IPS-NIHi7 (cell line): ENCODE data around the gene VPS26B.
"Not testable (repeated sequence)": the region's sequence is repeated elsewhere in the genome, so short reads cannot be mapped to it uniquely, and the experiment has no call there.

ENCODE experiments used
- DNase-seq: peaks from one replicate; pipeline ENCODE4 v3.0.0; 2012; ENCODE audit warnings: mixed read lengths; ENCODE audit errors: extremely low spot score

The VPS26B gene

DNA sequence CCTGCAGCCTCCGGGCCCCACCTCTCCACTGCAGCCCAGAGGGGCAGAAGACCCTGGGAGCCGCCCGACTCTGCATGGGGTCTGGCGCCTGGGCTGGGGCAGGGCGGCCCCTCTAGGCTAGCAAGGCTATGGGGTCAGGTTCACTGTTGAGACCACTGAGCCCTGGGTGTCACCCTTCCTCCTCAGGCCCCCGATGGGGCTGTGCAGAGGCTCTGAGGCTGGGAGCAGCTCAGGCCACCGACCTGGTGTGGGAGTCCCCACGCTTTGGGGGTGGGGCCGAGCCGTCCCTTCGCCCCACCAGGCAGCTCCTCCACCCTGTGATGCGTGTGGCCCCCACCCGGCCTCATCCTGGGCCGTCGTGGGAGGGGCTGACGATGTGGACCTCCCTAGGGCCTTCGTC lies 57.2 kb downstream of the VPS26B start:
- DNase-seq, result not testable (repeated sequence)

- DNase-seq, result no peak
These were observed 57.9 kb downstream of the VPS26B start for GRCh38 chr11:134282121-134283045.

- DNase-seq, result no peak
These were observed 59.2 kb downstream of the VPS26B start for GRCh38 chr11:134283461-134284230.

GRCh38 chr11:134284349-134284748 lies 59.9 kb downstream of the VPS26B start:
- not testable (repeated sequence) for DNase-seq

- DNase-seq, result no peak
These were observed 63.1 kb downstream of the VPS26B start for GRCh38 chr11:134287561-134287960.

DNA sequence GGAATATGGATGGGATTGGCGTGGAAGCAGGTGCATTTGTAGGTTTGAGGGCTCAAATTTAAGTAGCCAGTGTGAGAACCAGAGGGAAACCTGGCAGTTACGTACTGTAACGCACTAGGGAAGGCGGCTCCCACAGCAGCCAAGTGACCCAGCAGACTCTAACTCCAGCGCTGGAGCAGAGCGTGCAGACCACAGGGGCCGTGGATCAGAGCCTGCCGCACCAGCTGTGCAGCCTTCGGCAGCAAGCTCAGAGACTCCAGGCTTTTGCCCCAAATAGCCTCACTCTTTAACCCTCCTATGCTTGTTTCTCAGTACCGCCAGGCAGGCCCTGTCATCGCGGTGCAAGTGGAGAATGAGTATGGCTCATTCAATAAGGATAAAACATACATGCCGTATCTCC lies 64.0 kb downstream of the VPS26B start:
- DNase-seq, result no peak

GRCh38 chr11:134289167-134289566 lies 64.7 kb downstream of the VPS26B start:
- DNase-seq, result no peak

DNA sequence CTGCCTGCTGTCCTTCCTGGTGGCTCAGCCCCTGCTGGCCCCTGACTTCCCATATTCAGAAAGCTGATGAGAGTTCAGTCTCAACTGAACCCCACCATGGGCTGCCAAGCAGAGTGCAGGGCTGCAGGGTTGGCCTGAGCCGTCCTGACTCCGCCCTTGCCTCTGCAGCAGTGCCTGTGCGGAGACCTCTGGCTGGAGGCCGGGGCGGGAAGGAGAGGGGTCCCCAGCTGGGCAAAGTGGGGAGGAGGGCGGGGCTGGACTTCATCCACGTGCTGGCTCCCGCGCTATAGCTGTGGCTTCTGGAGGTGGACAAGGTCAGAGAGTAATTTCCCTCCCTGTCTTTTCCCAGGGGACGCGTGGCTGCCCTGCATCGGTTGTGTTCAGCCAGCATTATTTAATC lies 65.3 kb downstream of the VPS26B start:
- no peak for DNase-seq

GRCh38 chr11:134290646-134291045 lies 66.2 kb downstream of the VPS26B start:
- no peak for DNase-seq

DNA sequence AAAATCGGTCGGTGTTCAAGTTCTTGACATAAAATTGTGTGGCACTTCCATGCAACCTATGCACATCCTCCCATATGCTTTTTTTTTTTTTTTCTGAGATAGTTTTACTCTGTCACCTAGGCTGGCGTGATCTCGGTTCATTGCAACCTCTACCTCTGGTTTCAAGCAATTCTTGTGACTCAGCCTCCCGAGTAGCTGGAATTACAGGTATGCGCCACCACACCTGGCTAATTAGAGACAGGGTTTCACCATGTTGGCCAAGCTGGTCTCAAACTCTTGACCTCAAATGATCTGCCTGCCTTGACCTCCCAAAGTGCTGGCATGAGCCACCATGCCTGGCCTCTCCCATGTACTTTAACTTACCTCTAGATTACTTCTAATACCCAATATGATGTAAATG lies 66.7 kb downstream of the VPS26B start:
- DNase-seq, result no peak

- no peak for DNase-seq
These were observed 68.2 kb downstream of the VPS26B start for GRCh38 chr11:134292661-134293060.

DNA sequence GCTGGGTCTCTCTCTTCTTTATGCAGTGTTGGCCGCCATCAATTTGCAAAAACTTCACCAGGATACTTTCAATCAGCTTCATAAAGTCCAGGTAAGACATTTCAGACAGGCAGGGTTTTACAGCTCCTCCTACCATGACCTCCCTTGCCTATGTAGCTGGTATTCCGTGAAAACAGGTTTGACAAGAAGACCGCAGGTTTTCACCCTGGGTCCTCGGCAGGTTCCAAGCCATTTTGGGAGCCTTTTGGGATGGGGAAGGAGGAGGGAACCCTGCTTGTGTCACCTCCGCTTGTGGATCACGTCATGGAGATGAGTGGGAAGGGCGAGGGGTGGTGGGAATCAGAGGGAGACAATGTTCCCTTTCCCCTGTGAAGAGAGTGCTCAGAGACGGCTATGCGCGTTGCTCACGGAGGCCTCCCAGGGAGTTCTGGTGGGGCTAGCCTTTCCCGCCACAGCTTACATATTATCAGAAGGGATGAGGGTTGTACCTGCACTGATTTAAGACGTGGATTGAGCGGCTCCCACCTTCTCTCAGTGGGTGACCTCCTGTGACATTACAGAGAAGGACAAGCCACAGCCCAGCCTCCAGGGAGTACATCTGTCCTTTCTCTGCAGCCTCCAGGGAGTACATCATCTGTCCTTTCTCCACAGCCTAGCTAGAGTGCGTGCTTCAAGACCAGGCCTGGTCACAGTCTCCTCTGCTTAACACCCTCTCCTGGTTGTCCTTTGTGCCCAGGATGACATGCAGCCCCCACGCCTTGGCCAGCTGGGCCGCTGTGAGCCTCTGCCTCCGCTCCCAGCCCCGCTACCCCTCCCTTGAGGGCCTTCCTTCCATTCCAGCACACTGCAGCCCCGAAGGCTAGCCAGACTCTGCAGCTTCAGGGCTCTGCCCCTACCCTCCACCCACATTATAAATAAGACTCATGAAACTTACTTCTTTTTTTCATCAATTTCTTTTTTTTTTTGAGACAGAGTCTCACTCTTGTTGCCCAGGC lies 68.9 kb downstream of the VPS26B start:
- DNase-seq, result no peak

DNA sequence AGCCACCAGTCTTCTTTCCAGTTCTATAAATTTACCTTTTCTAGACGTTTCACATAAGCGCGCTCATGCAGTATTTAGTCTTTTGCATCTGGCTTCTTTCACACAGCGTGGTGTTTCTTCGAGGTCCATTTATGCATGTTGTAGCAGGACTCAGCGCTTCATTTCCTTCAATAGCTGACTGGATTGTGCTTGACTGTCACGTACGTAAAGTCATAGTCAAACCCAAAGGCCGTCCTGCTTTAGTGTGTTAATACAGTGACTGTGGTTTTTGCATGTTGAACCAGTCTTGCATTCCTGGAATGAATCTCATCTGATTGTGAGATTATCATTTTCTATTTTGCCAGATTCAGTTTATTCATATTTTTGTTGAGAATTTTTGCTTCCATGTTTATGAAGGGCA lies 70.2 kb downstream of the VPS26B start:
- DNase-seq, result no peak
